H1 (cell line): ENCODE results near the gene TRAF1. TPM values are rescaled to one million over a fixed set of nuclear protein-coding genes. Genes with fewer than 3 reads are reported as not detected.

Source experiments
- TEAD4 ChIP-seq: IDR thresholded peaks from 2 replicates; pipeline ENCODE4 v1.6.1; 2012; ENCODE audit warnings: low read depth, low read length, inconsistent platforms, mixed read lengths
- polyA plus RNA-seq, 7 experiments: library from polyadenylated mRNA; depleted of rRNA in 3 of 7; stranded (reverse) in 5 of 7; unstranded in 2 of 7; fragments of >200 nt in 5 of 7; fragments of 200-250 nt in 2 of 7; gene quantifications; 1 replicate in 5 of 7; 2 replicates in 1 of 7; 4 replicates in 1 of 7; pipeline versions ENCODE4 v1.2.1 to v1.2.3, GENCODE V29; 2011 to 2013; ENCODE audit warnings: missing spikeins in 2 of 7, mixed read lengths in 2 of 7
- total RNA-seq: library from RNA; stranded (reverse); fragmentation: NEBNext Ultra II Directional; extraction: Animal tissue kit (Norgen Biotek cat#: 25700); gene quantifications from 2 replicates; pipeline ENCODE4 v1.2.1, GENCODE V29; 2021
- TF ChIP-seq, protein P1 (sequence below): IDR thresholded peaks from 2 replicates; pipeline ENCODE4 v1.6.1; 2012; ENCODE audit warnings: inconsistent platforms

The TRAF1 gene
- total and polyA plus RNA-seq, 2 of the 8 experiments (the other 6 are each of a cell fraction or from before 2014, with no cell fraction given), result 1.6 to 3.2 TPM

DNA sequence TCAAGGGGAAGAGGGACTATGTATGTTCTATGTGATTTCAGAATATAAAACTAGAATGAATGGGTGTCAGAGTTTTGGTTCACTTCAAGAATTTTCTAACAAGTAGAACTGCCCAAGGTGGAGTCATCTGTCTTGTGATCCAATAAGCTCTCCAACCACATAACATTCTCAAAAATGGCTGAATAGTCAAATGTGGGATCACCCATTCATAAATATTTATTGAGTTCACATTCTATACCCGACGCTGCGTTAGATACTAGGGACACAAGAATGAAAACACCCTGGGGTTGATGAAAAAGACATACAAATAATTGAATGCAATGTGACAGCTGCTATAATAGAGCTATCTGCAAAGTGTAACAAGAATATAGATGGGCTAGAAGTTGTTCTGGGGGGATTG lies 35.3 kb upstream of the TRAF1 start (continued):
- TF ChIP-seq, protein P1, sequence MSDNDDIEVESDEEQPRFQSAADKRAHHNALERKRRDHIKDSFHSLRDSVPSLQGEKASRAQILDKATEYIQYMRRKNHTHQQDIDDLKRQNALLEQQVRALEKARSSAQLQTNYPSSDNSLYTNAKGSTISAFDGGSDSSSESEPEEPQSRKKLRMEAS, result no peak
- no peak for TF ChIP-seq TEAD4
- TF ChIP-seq, all 59 proteins: peak for 0
